GM13977 (cell line): ENCODE results near the gene SNAP29.

Source experiments
- DNase-seq: peaks from one replicate; pipeline ENCODE4 v3.0.0; 2012; ENCODE audit warnings: low spot score
- CTCF ChIP-seq: IDR thresholded peaks from 2 replicates; pipeline ENCODE4 v1.5.1; 2012; ENCODE audit warnings: mild to moderate bottlenecking, control low read depth; ENCODE audit not compliant: insufficient read depth; ENCODE audit errors: extremely low read depth, missing control alignments
- in situ Hi-C: fragments of 300-500 bp; cut with MboI; formaldehyde crosslinking; loops from one replicate; pipeline ENCODE4 v1.12.0; 2022; ENCODE audit warnings: low sequenced_read_pairs, low pct_unique_long_range_greater_than_20kb, mixed read lengths, inconsistent platforms; ENCODE audit not compliant: unreplicated experiment

Gene SNAP29

DNA sequence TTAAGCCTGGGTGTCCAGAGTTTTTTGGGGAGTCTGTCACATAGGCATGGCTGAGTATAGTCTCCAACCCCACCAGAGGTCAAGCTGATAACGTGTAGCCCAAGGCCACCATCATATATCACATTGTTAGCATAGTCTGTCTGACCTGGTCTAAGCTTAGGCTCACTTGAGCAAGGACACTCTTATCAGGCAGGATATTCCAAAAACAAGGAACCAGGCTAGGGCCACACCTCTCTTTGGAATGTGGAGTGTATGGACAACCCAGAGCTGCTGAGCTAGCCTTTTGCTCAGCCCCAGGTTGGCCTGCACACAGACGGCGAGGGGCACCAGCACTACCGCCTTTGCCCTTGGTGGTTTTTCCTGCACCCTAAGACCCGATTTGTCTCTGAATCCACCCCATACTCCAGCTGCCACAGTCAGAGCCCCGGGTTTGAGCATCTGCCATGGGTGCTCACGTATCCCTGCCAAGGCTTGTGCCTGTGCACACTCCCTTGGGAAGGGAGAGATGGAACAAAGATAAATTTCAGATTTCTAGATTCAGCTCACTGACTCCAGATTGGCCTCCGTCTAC is 7.2 kb downstream of the SNAP29 start:
- in situ Hi-C loops, result no loop called here
- no peak for TF ChIP-seq CTCF
- no peak for DNase-seq

GRCh38 chr22:20866736-20867135 is 7.9 kb downstream of the SNAP29 start:
- TF ChIP-seq CTCF, result no peak
- in situ Hi-C loops, result no loop called here
- no peak for DNase-seq

DNA sequence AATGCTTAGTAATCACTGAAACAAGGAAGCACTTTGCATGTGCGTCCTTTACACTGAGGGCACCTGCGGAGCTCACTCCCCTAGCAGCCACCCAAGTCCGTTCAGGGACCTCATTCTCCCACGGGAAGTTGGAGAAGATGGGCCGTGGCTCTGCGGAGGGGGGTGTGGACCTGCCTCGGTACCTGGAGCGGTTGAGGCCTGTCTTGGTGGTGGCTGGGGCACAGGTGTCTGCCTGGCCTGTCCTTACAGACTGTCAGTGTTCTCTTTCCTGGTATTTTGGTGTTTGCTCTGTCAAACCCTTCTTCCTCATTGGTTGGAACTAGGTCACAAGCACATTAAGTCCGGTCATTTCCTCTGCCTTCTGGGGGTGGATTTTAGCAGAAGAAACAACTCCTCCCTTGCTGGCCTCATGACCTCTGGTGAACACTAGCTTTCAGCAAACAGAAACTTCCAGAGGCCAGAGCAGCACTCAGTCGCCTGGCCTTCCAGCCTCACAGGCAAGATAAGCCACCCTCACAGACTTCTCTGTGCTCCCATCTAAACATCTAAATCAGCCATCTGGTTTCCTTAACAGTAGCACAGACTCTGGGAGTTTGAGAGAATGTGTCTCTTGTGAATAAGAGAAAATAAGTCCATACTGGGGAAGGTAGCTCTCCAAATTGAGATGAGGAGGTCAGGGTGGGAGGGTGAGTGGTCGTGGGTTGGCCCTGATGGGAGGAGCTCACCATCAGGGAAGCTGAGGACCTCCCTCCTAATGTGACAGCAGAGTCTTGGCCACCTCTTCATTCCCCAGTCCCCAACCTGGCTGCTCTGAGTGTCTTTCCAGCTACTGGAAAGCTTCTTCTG is 8.6 kb downstream of the SNAP29 start:
- no peak for DNase-seq
- in situ Hi-C loops, result no loop called here
- TF ChIP-seq CTCF, result no peak

DNA sequence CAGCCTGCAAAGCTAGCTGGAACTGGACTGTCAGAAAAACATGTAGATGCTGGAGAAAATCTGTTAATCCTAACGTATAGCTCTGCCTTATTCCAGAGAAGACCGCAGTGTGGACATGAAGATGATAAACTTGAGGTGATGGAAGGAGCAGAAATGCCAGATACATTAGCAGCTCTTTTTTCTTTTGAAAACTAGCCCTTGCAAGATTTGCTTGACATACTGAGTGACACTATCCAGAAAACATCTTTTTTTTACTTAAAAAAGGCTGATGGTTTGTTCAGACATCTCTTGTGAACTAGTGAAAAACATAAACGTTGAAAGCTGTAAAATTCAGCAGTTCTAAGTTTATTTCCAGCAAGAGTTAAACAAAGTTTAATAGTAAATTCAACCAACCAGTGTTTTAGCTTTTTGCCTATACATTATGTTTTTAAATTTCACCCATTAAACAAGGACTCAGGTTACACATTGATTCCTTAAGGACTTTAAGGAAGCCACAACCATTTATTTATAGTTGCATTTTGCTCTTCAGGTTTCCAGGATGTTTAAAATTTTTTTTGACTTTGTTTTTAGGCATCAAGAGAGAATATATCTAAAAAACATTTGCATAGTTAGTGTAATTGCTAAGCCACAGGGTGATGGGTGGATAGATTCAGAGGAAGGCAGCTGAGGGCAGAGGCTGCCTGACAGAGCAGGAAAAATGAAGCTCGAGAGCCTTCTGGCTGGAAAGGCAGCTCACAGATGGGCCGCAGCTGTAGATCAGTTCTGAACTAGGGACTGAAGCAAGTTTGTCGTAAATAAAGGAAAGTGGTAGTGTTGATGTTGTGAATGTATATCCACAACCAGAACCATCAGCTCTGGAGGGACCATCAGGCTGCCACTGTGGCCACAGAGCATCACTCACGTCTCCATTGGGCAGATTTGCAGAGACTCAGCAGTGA is 9.5 kb downstream of the SNAP29 start:
- no peak for DNase-seq
- in situ Hi-C loops, result no loop called here

GRCh38 chr22:20869234-20869633 is 10.4 kb downstream of the SNAP29 start:
- DNase-seq, result no peak
- no peak for TF ChIP-seq CTCF
- in situ Hi-C loops, result no loop called here

More for the DNA sequence above, 9.5 kb downstream of the SNAP29 start:
- no peak for TF ChIP-seq CTCF

DNA sequence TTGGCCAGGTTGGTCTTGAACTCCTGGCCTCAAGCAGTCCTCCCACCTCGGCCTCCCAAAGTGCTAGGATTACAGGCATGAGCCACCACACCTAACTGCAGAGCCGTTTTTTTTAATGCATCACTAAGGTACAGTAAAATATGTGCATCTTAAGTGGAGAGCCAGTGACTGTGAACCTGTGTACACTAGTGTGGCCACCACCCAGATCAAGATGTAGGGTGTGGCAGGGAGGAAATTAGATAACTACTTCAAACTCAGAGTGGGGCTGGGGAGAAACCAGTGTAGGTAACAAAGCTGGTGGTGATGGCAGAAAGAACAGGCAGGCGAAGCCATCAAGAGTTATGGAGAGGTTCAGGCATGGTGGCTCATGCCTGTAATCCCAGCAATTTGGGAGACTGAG is 14.4 kb downstream of the SNAP29 start:
- no peak for TF ChIP-seq CTCF
- in situ Hi-C loops, result no loop called here
- DNase-seq, result no peak
